ENCODE measurements around the gene LIX1.

The LIX1 gene

DNA sequence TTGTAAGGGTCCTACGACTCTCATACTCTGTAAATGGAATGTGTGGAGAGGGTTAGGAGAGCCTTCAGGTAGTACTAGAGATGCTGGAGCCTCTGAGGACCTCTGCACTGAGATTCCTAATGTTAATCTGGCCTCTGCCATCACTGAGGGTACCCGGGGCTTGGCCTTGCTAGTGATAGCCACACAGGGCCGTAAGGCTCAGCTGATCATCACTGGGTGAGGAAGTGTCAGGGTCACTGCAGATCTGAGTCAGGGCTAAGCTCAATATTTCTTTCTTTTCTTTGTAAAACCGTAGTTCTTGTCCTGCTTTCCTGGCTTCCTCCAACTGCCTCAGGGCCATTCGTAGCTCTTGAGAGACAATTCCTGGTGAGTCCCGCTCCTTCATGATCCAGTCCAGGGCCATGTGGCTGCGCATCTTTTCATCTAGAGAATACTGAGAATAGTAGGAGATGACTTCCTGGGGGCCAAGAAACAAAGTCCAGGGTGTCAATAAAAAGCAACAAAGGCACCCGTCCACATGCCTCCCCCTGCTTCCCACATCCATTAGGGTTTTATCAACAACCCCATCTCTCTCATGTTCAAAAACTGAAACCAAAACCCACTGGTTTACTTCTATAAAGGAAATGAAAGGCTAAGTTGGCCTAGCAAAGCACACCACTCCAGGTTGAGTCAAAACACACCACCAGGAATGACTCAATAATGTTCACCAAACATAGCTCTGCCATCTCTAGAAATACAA lies 47.7 kb downstream of the LIX1 start:
- no peak overlapping the region for H3K27ac ChIP-seq (ENCODE audit: poor library complexity, severe bottlenecking)
- H3K27me3 ChIP-seq (ENCODE audit: insufficient read depth, poor library complexity, severe bottlenecking) = no peaks in the 10 kb centered on the region
- TF ChIP-seq, protein P1, sequence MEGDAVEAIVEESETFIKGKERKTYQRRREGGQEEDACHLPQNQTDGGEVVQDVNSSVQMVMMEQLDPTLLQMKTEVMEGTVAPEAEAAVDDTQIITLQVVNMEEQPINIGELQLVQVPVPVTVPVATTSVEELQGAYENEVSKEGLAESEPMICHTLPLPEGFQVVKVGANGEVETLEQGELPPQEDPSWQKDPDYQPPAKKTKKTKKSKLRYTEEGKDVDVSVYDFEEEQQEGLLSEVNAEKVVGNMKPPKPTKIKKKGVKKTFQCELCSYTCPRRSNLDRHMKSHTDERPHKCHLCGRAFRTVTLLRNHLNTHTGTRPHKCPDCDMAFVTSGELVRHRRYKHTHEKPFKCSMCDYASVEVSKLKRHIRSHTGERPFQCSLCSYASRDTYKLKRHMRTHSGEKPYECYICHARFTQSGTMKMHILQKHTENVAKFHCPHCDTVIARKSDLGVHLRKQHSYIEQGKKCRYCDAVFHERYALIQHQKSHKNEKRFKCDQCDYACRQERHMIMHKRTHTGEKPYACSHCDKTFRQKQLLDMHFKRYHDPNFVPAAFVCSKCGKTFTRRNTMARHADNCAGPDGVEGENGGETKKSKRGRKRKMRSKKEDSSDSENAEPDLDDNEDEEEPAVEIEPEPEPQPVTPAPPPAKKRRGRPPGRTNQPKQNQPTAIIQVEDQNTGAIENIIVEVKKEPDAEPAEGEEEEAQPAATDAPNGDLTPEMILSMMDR (IDR thresholded peaks at IDR 0.05; ENCODE audit: poor library complexity, severe bottlenecking) = no peak
- H3K36me3 ChIP-seq (ENCODE audit: low read depth) = no peaks in the 10 kb centered on the region
- H3K4me3 ChIP-seq (ENCODE audit: severe bottlenecking) = no peak overlapping the region
- no peaks in the 10 kb centered on the region for H3K9me3 ChIP-seq (ENCODE audit: severe bottlenecking)
- no peaks in the 10 kb centered on the region for H3K4me1 ChIP-seq (ENCODE audit: insufficient read depth, poor library complexity, severe bottlenecking)
- no peak for DNase-seq (ENCODE audit: low spot score)
- no peak for ATAC-seq (ENCODE audit: low read depth)

DNA sequence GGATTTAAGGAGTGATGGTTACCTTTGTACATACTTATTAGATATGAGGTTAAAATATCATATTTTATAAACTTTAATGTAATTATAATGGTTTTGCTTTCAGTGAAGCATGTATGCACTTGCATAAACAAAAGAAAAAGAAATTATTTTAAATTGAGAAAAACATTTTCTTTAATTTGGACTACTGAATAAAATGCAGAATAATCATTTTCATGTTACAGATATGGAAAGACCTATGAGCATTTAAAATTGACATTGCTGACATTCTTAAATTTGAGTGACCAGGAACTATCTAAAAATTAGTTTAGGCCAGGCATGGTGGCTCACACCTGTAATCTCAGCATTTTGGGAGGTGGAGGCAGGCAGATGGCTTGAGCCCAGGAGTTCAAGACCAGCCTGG lies 49.2 kb downstream of the LIX1 start:
- no peaks in the 10 kb centered on the region for H3K9me3 ChIP-seq (ENCODE audit: severe bottlenecking)
- no peaks in the 10 kb centered on the region for H3K36me3 ChIP-seq (ENCODE audit: low read depth)
- no peak overlapping the region for H3K4me3 ChIP-seq (ENCODE audit: severe bottlenecking)
- no peak for ATAC-seq (ENCODE audit: low read depth)
- H3K27me3 ChIP-seq (ENCODE audit: insufficient read depth, poor library complexity, severe bottlenecking) = no peaks in the 10 kb centered on the region
- H3K27ac ChIP-seq (ENCODE audit: poor library complexity, severe bottlenecking) = no peak overlapping the region
- TF ChIP-seq, protein P1 (IDR thresholded peaks at IDR 0.05; ENCODE audit: poor library complexity, severe bottlenecking) = no peak
- no peak for DNase-seq (ENCODE audit: low spot score)
- no peaks in the 10 kb centered on the region for H3K4me1 ChIP-seq (ENCODE audit: insufficient read depth, poor library complexity, severe bottlenecking)

DNA sequence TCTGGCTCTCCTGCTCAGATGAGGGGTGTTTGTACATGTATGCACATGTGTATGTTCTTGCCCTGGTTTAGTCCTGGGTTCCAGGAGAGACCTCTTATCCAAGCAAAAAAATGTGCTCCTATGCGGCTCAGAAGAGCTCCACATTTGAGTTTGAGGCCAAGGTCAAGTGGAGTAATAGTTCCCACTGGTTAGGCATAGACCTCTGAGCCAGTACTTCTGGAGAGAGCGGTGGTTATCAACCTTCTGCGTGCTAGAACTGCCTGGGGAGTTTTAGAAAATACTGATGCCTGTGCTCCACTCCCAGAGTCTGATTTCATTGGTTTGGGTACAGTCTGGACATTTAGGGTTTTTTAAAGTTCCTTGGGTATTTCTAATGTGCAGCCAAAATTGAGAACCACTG lies 51.5 kb downstream of the LIX1 start:
- TF ChIP-seq, protein P1 (IDR thresholded peaks at IDR 0.05; ENCODE audit: poor library complexity, severe bottlenecking) = no peak
- Histone ChIP-seq H3K27ac (ENCODE audit: poor library complexity, severe bottlenecking) (no peak overlapping the region), H3K4me3 (ENCODE audit: severe bottlenecking) (no peak overlapping the region), H3K9me3 (ENCODE audit: severe bottlenecking) (no peaks in the 10 kb centered on the region), H3K27me3 (ENCODE audit: insufficient read depth, poor library complexity, severe bottlenecking) (no peaks in the 10 kb centered on the region), H3K4me1 (ENCODE audit: insufficient read depth, poor library complexity, severe bottlenecking) (no peaks in the 10 kb centered on the region), H3K36me3 (ENCODE audit: low read depth) (no peaks in the 10 kb centered on the region)
- DNase-seq (ENCODE audit: low spot score) (no peak), ATAC-seq (ENCODE audit: low read depth) (no peak)

DNA sequence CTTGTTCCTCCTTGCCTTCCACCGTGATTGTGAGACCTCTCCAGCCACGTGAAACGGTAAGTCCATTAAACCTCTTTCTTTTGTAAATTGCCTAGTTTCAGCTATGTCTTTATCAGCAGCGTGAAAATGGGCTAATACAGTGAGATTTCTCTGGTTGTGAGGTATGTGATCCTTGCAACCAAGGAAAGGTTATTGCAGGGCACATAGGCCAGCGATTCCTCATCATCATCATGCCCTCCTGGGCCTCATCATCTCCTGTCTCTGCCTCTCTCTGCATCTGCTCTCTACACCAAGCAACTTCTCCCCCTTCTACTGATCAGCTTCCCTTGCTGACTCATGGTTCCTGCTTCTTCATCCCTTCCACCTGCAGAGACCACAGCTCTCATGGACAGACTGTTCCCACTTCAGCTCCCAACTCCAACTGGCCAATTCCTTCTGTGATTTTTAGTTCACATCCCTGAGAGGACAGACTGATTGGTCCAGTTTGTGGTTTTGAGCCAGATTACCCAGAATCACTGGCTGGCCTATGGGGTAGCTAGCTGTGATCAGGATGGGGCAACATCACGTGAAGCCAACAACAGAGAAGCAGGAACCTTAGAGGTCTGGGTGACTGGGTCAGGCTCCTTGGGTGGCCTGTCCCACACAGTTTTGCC lies 53.1 kb downstream of the LIX1 start:
- DNase-seq (ENCODE audit: low spot score) (no peak), ATAC-seq (ENCODE audit: low read depth) (0 out of 3 replicates have a peak, but pooled peaks have one; percentile 27)
- Histone ChIP-seq H3K27ac (ENCODE audit: poor library complexity, severe bottlenecking) (no peak overlapping the region), H3K36me3 (ENCODE audit: low read depth) (no peaks in the 10 kb centered on the region), H3K4me3 (ENCODE audit: severe bottlenecking) (no peak overlapping the region), H3K4me1 (ENCODE audit: insufficient read depth, poor library complexity, severe bottlenecking) (no peaks in the 10 kb centered on the region), H3K9me3 (ENCODE audit: severe bottlenecking) (no peaks in the 10 kb centered on the region), H3K27me3 (ENCODE audit: insufficient read depth, poor library complexity, severe bottlenecking) (no peaks in the 10 kb centered on the region)
- TF ChIP-seq, protein P1 (IDR thresholded peaks at IDR 0.05; ENCODE audit: poor library complexity, severe bottlenecking) = no peak

DNA sequence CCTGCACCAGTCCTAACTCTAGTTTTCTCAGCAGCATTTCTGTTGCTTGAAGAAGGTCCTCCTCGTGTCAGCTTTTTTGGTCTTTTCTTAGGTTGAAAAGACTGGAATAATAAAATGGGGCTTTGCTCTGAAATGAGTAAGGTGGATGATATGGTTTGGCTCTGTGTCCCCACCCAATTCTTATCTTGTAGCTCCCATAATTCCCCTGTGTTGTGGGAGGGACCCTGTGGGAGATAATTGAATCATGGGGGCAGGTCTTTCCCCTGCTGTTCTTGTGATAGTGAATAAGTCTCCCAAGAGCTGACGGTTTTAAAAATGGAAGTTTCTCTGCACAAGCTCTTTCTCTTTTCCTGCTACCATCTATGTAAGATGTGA lies 53.6 kb downstream of the LIX1 start:
- no peak overlapping the region for H3K27ac ChIP-seq (ENCODE audit: poor library complexity, severe bottlenecking)
- ATAC-seq (ENCODE audit: low read depth) (no peak), DNase-seq (ENCODE audit: low spot score) (no peak)
- TF ChIP-seq, protein P1 (IDR thresholded peaks at IDR 0.05; ENCODE audit: poor library complexity, severe bottlenecking) = no peak
- H3K27me3 ChIP-seq (ENCODE audit: insufficient read depth, poor library complexity, severe bottlenecking) = no peaks in the 10 kb centered on the region
- H3K4me1 ChIP-seq (ENCODE audit: insufficient read depth, poor library complexity, severe bottlenecking) = no peaks in the 10 kb centered on the region
- H3K4me3 ChIP-seq (ENCODE audit: severe bottlenecking) = no peak overlapping the region
- no peaks in the 10 kb centered on the region for H3K9me3 ChIP-seq (ENCODE audit: severe bottlenecking)
- H3K36me3 ChIP-seq (ENCODE audit: low read depth) = no peaks in the 10 kb centered on the region

Data from RWPE2 (cell line).